HepG2 (cell line): ENCODE data around the gene NUP54. TPM values are rescaled to one million over a fixed set of nuclear protein-coding genes. Genes with fewer than 3 reads are reported as not detected.

Experiments used
- BCL6 ChIP-seq: IDR thresholded peaks from 2 replicates; pipeline ENCODE4 v1.6.1; 2016; ENCODE audit warnings: missing genetic modification reagents, missing compliant biosample characterization
- E2F5 ChIP-seq: sonication (generic); formaldehyde crosslinking; conservative IDR thresholded peaks from 2 replicates; pipeline ENCODE4 v1.4.0; 2020; ENCODE audit warnings: missing genetic modification reagents
- HNRNPH1 ChIP-seq: fragments of 200-400 bp; formaldehyde crosslinking; optimal IDR thresholded peaks from 2 replicates; pipeline ENCODE3; 2017; ENCODE audit warnings: mild to moderate bottlenecking, low read depth, low read length
- IKZF1 ChIP-seq: fragments of 450-650 bp; IDR thresholded peaks from 2 replicates; pipeline ENCODE4 v1.7.1; 2016
- IRF2 ChIP-seq: IDR thresholded peaks from 2 replicates; pipeline ENCODE4 v1.6.1; 2018; ENCODE audit warnings: missing genetic modification reagents, missing compliant biosample characterization
- KLF11 ChIP-seq: IDR thresholded peaks from 2 replicates; pipeline ENCODE4 v1.6.1; 2016; ENCODE audit warnings: missing compliant biosample characterization
- MAFK ChIP-seq, 2 experiments: IDR thresholded peaks in 1 of 2; conservative IDR thresholded peaks in 1 of 2; 2 replicates each; pipeline ENCODE4 v1.6.1; 2011; ENCODE audit warnings: improper control_type of control experiment in 2 of 2, low read length in 2 of 2
- MTF1 ChIP-seq: sonication (generic); formaldehyde crosslinking; IDR thresholded peaks from 2 replicates; pipeline ENCODE4 v1.5.0; 2020; ENCODE audit warnings: missing genetic modification reagents
- MXD1 ChIP-seq: sonication (generic); formaldehyde crosslinking; IDR thresholded peaks from 2 replicates; pipeline ENCODE4 v1.4.0; 2020; ENCODE audit warnings: mild to moderate bottlenecking, missing genetic modification reagents
- NR1H2 ChIP-seq: sonication (generic); formaldehyde crosslinking; IDR thresholded peaks from 2 replicates; pipeline ENCODE4 v1.8.1; 2022; ENCODE audit warnings: low read depth, missing genetic modification reagents, borderline replicate concordance
- PHB2 ChIP-seq: fragments of 450-650 bp; IDR thresholded peaks from 2 replicates; pipeline ENCODE4 v1.6.1; 2018; ENCODE audit not compliant: partially characterized antibody
- PPARG ChIP-seq: conservative IDR thresholded peaks from 2 replicates; pipeline ENCODE4 v1.6.1; 2016; ENCODE audit warnings: missing biosample characterization, missing genetic modification reagents
- SALL2 ChIP-seq: sonication (generic); formaldehyde crosslinking; IDR thresholded peaks from 2 replicates; pipeline ENCODE4 v1.8.1; 2023; ENCODE audit warnings: mild to moderate bottlenecking, missing genetic modification reagents, inconsistent platforms
- SMARCE1 ChIP-seq: fragments of 450-650 bp; IDR thresholded peaks from 2 replicates; pipeline ENCODE4 v1.6.1; 2017; ENCODE audit warnings: borderline replicate concordance
- THAP11 ChIP-seq: IDR thresholded peaks from 2 replicates; pipeline ENCODE4 v1.6.1; 2016; ENCODE audit warnings: missing biosample characterization, missing genetic modification reagents
- YY1 ChIP-seq: IDR thresholded peaks from 2 replicates; pipeline ENCODE4 v1.6.1; 2011; ENCODE audit warnings: low read length, low read depth, moderate library complexity, mild to moderate bottlenecking; ENCODE audit not compliant: insufficient read depth, insufficient replicate concordance
- ZKSCAN1 ChIP-seq: fragments of 150-350 bp; IDR thresholded peaks from 2 replicates; pipeline ENCODE4 v1.6.1; 2014; ENCODE audit warnings: low read length
- ZKSCAN8 ChIP-seq: IDR thresholded peaks from 2 replicates; pipeline ENCODE4 v1.6.1; 2016; ENCODE audit warnings: borderline replicate concordance, missing genetic modification reagents, missing compliant biosample characterization
- ZMYM4 ChIP-seq: sonication (generic); formaldehyde crosslinking; IDR thresholded peaks from 2 replicates; pipeline ENCODE4 v1.8.1; 2023; ENCODE audit warnings: mild to moderate bottlenecking, missing genetic modification reagents
- ZNF136 ChIP-seq: sonication (generic); formaldehyde crosslinking; IDR thresholded peaks from 2 replicates; pipeline ENCODE4 v1.8.1; 2022; ENCODE audit warnings: low read depth, mild to moderate bottlenecking, moderate library complexity, missing genetic modification reagents
- ZNF33A ChIP-seq: sonication (generic); formaldehyde crosslinking; IDR thresholded peaks from 2 replicates; pipeline ENCODE4 v1.5.1; 2020; ENCODE audit warnings: missing genetic modification reagents, mild to moderate bottlenecking, moderate library complexity, borderline replicate concordance
- ZNF34 ChIP-seq: sonication (generic); formaldehyde crosslinking; IDR thresholded peaks from 2 replicates; pipeline ENCODE4 v1.4.0; 2020; ENCODE audit warnings: mild to moderate bottlenecking, missing genetic modification reagents, borderline replicate concordance
- ZNF597 ChIP-seq: sonication (generic); formaldehyde crosslinking; IDR thresholded peaks from 2 replicates; pipeline ENCODE4 v1.5.0; 2020; ENCODE audit warnings: missing genetic modification reagents
- ZNF674 ChIP-seq: sonication (generic); formaldehyde crosslinking; IDR thresholded peaks from 2 replicates; pipeline ENCODE4 v1.5.0; 2020; ENCODE audit warnings: low read depth, mild to moderate bottlenecking, missing genetic modification reagents
- ZSCAN5A ChIP-seq: sonication (generic); formaldehyde crosslinking; IDR thresholded peaks from 2 replicates; pipeline ENCODE4 v1.8.0; 2022; ENCODE audit warnings: mild to moderate bottlenecking, missing genetic modification reagents, borderline replicate concordance
- polyA plus RNA-seq, 8 experiments: library from polyadenylated mRNA; depleted of rRNA in 3 of 8; stranded (reverse) in 7 of 8; unstranded in 1 of 8; fragments of >200 nt; fragmentation: Illumina TruSeq in 4 of 8; extraction: Trizol in 4 of 8; gene quantifications; 2 replicates each; pipeline versions ENCODE4 v1.2.1 to v1.2.3, GENCODE V29; 2011 to 2016; ENCODE audit warnings: low read depth in 4 of 8, missing spikeins in 1 of 8, mixed read lengths in 1 of 8; ENCODE audit not compliant: insufficient read depth in 1 of 8
- total RNA-seq, 5 experiments: library from RNA; depleted of rRNA; stranded (reverse); fragments of >200 nt; fragmentation: Illumina TruSeq; extraction: Trizol; gene quantifications; 2 replicates each; pipeline ENCODE4 v1.2.3, GENCODE V29; 2016; ENCODE audit warnings: low read depth in 1 of 5
- TF ChIP-seq, protein P1 (sequence below): sonication (generic); formaldehyde crosslinking; IDR thresholded peaks from 2 replicates; pipeline ENCODE4 v1.5.0; 2020; ENCODE audit warnings: mild to moderate bottlenecking, missing genetic modification reagents, moderate library complexity

Gene NUP54
- total and polyA plus RNA-seq, 2 of the 13 experiments (the other 11 are each of a cell fraction or from before 2014, with no cell fraction given), result 36.1 to 69.3 TPM

DNA sequence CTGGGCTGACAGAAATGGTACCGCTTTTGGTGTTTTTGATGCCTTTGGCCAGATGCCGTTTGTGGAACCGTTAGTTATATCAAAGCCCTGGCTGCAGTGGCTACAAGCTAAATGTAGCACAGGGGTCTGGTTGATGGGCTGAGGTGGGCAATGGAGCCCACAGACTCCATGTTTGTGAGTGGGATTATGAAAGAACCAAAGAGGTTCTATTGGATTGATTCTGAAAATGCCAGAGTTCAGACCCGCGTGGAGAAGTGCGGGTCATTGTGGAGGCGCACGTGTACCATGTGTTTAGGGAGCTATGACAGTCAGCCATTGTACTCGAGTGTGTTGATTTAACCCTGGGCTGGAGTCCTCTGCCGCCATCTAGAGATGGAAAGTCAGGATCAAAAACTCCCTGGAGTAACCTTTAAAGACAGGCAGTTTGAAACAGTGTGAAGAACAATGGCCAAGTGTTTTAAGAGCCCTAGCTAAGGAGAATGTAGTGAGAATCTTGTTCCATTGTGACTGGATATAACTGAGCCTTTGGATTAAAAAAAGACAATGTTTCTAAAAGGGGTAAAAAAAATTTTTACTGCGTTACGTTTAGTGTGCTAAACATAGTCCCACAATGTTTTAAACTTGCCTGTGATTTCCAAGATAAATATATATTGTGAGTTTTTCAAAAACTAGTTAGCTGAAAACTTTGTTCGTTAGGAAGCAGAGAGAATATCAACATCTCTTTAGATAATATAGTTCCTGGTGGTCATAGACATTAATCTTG lies 61.0 kb downstream of the NUP54 start (continued):
- TF ChIP-seq IRF2 (CRISPR knock-in tag), result 0 out of 2 replicates have a peak, but pooled peaks have one; percentile 34
- TF ChIP-seq PPARG (CRISPR knock-in tag), result 0 out of 2 replicates have a peak, but pooled peaks have one; percentile 38
- TF ChIP-seq HNRNPH1, result no peak
- TF ChIP-seq E2F5 (CRISPR knock-in tag), result no peak
- no peak for TF ChIP-seq ZNF136 (CRISPR knock-in tag)
- TF ChIP-seq SALL2 (CRISPR knock-in tag), result 0 out of 2 replicates have a peak, but pooled peaks have one; percentile 25
- TF ChIP-seq THAP11 (CRISPR knock-in tag), result 0 out of 2 replicates have a peak, but pooled peaks have one; percentile 34
- TF ChIP-seq KLF11 (CRISPR knock-in tag), result no peak
- TF ChIP-seq ZKSCAN8 (CRISPR knock-in tag), result no peak
- TF ChIP-seq, protein P1, sequence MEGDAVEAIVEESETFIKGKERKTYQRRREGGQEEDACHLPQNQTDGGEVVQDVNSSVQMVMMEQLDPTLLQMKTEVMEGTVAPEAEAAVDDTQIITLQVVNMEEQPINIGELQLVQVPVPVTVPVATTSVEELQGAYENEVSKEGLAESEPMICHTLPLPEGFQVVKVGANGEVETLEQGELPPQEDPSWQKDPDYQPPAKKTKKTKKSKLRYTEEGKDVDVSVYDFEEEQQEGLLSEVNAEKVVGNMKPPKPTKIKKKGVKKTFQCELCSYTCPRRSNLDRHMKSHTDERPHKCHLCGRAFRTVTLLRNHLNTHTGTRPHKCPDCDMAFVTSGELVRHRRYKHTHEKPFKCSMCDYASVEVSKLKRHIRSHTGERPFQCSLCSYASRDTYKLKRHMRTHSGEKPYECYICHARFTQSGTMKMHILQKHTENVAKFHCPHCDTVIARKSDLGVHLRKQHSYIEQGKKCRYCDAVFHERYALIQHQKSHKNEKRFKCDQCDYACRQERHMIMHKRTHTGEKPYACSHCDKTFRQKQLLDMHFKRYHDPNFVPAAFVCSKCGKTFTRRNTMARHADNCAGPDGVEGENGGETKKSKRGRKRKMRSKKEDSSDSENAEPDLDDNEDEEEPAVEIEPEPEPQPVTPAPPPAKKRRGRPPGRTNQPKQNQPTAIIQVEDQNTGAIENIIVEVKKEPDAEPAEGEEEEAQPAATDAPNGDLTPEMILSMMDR, result peak; percentile 81
- TF ChIP-seq ZNF33A, result no peak
- TF ChIP-seq ZNF674 (CRISPR knock-in tag), result no peak
- no peak for TF ChIP-seq ZSCAN5A (CRISPR knock-in tag)
- TF ChIP-seq ZKSCAN1, result no peak
- TF ChIP-seq MAFK (conservative IDR thresholded peaks at IDR 0.05 in 1 of 2, IDR thresholded peaks at IDR 0.05 in 1 of 2; ENCODE audit: low read length in 2 of 2), result no peak
- TF ChIP-seq MXD1 (CRISPR knock-in tag), result no peak; the same call in 1 of the 2 replicates
- TF ChIP-seq IKZF1, result no peak
- no peak for TF ChIP-seq MTF1 (CRISPR knock-in tag)
- peak; percentile 78 for TF ChIP-seq ZMYM4
- peak; percentile 25; the same call in 1 of the 2 replicates for TF ChIP-seq BCL6
- TF ChIP-seq SMARCE1, result no peak
- no peak for TF ChIP-seq ZNF34 (CRISPR knock-in tag)
- TF ChIP-seq NR1H2 (CRISPR knock-in tag), result no peak
- peak; percentile 79 for TF ChIP-seq YY1
- TF ChIP-seq PHB2, result no peak
- TF ChIP-seq ZNF597, result no peak
